ENCODE measurements around the gene DNER. TPM values are rescaled to one million over a fixed set of nuclear protein-coding genes. Genes with fewer than 3 reads are reported as not detected.

The DNER gene
- total and polyA plus RNA-seq, 2 of the 13 experiments (the other 11 are each of a cell fraction or from before 2014, with no cell fraction given): not detected

DNA sequence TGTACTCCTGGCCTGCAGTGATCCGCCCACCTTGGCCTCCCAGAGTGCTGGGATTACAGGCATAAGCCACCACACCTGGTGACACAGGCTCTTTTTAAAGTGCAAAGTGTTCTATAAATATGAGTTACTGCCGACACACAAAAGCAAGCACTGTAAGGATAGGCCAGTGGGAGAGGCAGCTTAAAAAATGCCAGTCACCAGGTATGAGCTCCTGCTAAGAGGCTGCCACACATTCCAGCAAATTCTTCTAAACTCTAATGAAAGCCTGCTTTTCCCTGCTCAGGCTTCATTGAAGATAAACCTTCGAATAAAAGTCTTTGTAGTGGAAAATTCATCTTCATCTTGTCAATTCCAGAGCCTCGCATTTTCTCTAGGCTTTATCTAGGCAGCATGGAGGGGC is 240.2 kb downstream of the DNER start:
- ATAC-seq: no peak
- POLR2A ChIA-PET: no interaction called here
- no peak for FAIRE-seq
- 28% methylated on average over 4 of the region's 4 CpGs for WGBS (ENCODE audit: low lambda C conversion rate)
- Histone ChIP-seq H3K9me3 (ENCODE audit: low read length) (no peaks in the 10 kb centered on the region), H3K27ac (ENCODE audit: extremely low read length, insufficient read depth, low read length) (no peak overlapping the region), H3K36me3 (replicated peaks in 1 of 2; ENCODE audit: control insufficient read depth in 1 of 2, insufficient read depth in 2 of 2, low read length in 2 of 2) (no peaks in the 10 kb centered on the region), H4K20me1 (ENCODE audit: insufficient read depth, low read length) (no peaks in the 10 kb centered on the region), H2AFZ (ENCODE audit: low read length) (no peak overlapping the region), H3K9ac (ENCODE audit: insufficient read depth, low read depth, low read length) (no peak overlapping the region), H3K4me2 (ENCODE audit: low read depth, low read length) (no peak overlapping the region), H3K79me2 (ENCODE audit: insufficient read depth, low read length) (no peaks in the 10 kb centered on the region), H3K4me3 (replicated peaks in 1 of 3; ENCODE audit: insufficient read depth in 1 of 3, low read depth in 2 of 3, low read length in 3 of 3) (no peak overlapping the region), H3K4me1 (ENCODE audit: insufficient read depth, low read length) (no peaks in the 10 kb centered on the region), H3K27me3 (ENCODE audit: control insufficient read depth in 1 of 2, insufficient read depth in 2 of 2, low read length in 2 of 2) (no peaks in the 10 kb centered on the region; a peak in 1 of 5 replicates)
- TF ChIP-seq ZNF761 (CRISPR knock-in tag; conservative IDR thresholded peaks at IDR 0.05): no peak
- no peak for TF ChIP-seq ZNF766 (CRISPR knock-in tag; IDR thresholded peaks at IDR 0.05; ENCODE audit: borderline replicate concordance)
- no peak for TF ChIP-seq POLR2G (IDR thresholded peaks at IDR 0.05; ENCODE audit: low read depth, low read length)
- no peak for TF ChIP-seq FOXP4 (CRISPR knock-in tag; IDR thresholded peaks at IDR 0.05)
- no peak for TF ChIP-seq ZNF773 (CRISPR knock-in tag; IDR thresholded peaks at IDR 0.05; ENCODE audit: borderline replicate concordance)
- no peak for TF ChIP-seq ZNF343 (CRISPR knock-in tag; IDR thresholded peaks at IDR 0.05)
- no peak for TF ChIP-seq ZNF441 (CRISPR knock-in tag; IDR thresholded peaks at IDR 0.05; ENCODE audit: borderline replicate concordance)
- TF ChIP-seq MTA3 (CRISPR knock-in tag; IDR thresholded peaks at IDR 0.05): no peak
- no peak for TF ChIP-seq CHD4 (IDR thresholded peaks at IDR 0.05; ENCODE audit: borderline replicate concordance, low read length)
- no peak for TF ChIP-seq MYNN (CRISPR knock-in tag; IDR thresholded peaks at IDR 0.05; ENCODE audit: low read depth)
- in situ Hi-C loops (cut with HindIII; ENCODE audit: extremely low pct_ligation_motif_present, low pct_unique_long_range_greater_than_20kb) (no loop called here), intact Hi-C loops (cut with micrococcal nuclease; ENCODE audit: unreplicated experiment) (no loop called here)
- DNase-seq (ENCODE audit: low spot score): no peak
- no TSS peak for BruUV-seq (replicated peaks)
- CTCF ChIA-PET (ENCODE audit: low intra/inter-chr PET ratio, low total read pairs): no interaction called here

Data from HepG2 (cell line).